HepG2 (cell line): Measurements from ENCODE around the gene PAK6. TPM values are rescaled to one million over a fixed set of nuclear protein-coding genes. Genes with fewer than 3 reads are reported as not detected.

Source experiments
- DNMT3B ChIP-seq: conservative IDR thresholded peaks from 2 replicates; pipeline ENCODE4 v1.6.1; 2016; ENCODE audit warnings: missing biosample characterization, control low read depth
- FOSL2 ChIP-seq: sonication (generic); formaldehyde crosslinking; IDR thresholded peaks from 2 replicates; pipeline ENCODE4 v1.4.0; 2020; ENCODE audit warnings: missing genetic modification reagents
- NR2F2 ChIP-seq: IDR thresholded peaks from 2 replicates; pipeline ENCODE4 v1.6.1; 2012; ENCODE audit warnings: low read depth, inconsistent platforms, borderline replicate concordance
- SMAD9 ChIP-seq: sonication (generic); formaldehyde crosslinking; IDR thresholded peaks from 2 replicates; pipeline ENCODE4 v1.5.1; 2020; ENCODE audit warnings: mild to moderate bottlenecking, missing genetic modification reagents
- SMC3 ChIP-seq: IDR thresholded peaks from 2 replicates; pipeline ENCODE4 v1.6.1; 2011; ENCODE audit warnings: low read length, improper control_type of control experiment
- TCF7L2 ChIP-seq: IDR thresholded peaks from 2 replicates; pipeline ENCODE4 v1.6.1; 2011; ENCODE audit warnings: mild to moderate bottlenecking, low read depth, low read length, moderate library complexity
- ZBTB1 ChIP-seq: sonication (generic); formaldehyde crosslinking; IDR thresholded peaks from 2 replicates; pipeline ENCODE4 v1.4.0; 2020; ENCODE audit warnings: missing genetic modification reagents, borderline replicate concordance
- ZBTB7B ChIP-seq: sonication (generic); formaldehyde crosslinking; IDR thresholded peaks from 2 replicates; pipeline ENCODE4 v1.4.0; 2020; ENCODE audit warnings: missing genetic modification reagents
- ZFY ChIP-seq: sonication (generic); formaldehyde crosslinking; IDR thresholded peaks from 2 replicates; pipeline ENCODE4 v1.4.0; 2020; ENCODE audit warnings: missing genetic modification reagents
- ZNF124 ChIP-seq: sonication (generic); formaldehyde crosslinking; IDR thresholded peaks from 2 replicates; pipeline ENCODE4 v1.4.0; 2020; ENCODE audit warnings: missing genetic modification reagents
- ZNF136 ChIP-seq: sonication (generic); formaldehyde crosslinking; IDR thresholded peaks from 2 replicates; pipeline ENCODE4 v1.8.1; 2022; ENCODE audit warnings: low read depth, mild to moderate bottlenecking, moderate library complexity, missing genetic modification reagents
- ZNF225 ChIP-seq: sonication (generic); formaldehyde crosslinking; IDR thresholded peaks from 2 replicates; pipeline ENCODE4 v1.4.0; 2020; ENCODE audit warnings: mild to moderate bottlenecking, missing genetic modification reagents
- ZNF607 ChIP-seq: sonication (generic); formaldehyde crosslinking; IDR thresholded peaks from 2 replicates; pipeline ENCODE4 v1.5.1; 2020; ENCODE audit warnings: missing genetic modification reagents, mild to moderate bottlenecking, borderline replicate concordance
- ZNF672 ChIP-seq: sonication (generic); formaldehyde crosslinking; IDR thresholded peaks from 2 replicates; pipeline ENCODE4 v1.8.1; 2022; ENCODE audit warnings: missing genetic modification reagents
- ZNF788 ChIP-seq: sonication (generic); formaldehyde crosslinking; IDR thresholded peaks from 2 replicates; pipeline ENCODE4 v1.5.0; 2020; ENCODE audit warnings: mild to moderate bottlenecking, missing genetic modification reagents, borderline replicate concordance
- ZSCAN9 ChIP-seq: IDR thresholded peaks from 2 replicates; pipeline ENCODE4 v1.6.1; 2016; ENCODE audit warnings: borderline replicate concordance
- polyA plus RNA-seq, 8 experiments: library from polyadenylated mRNA; depleted of rRNA in 3 of 8; stranded (reverse) in 7 of 8; unstranded in 1 of 8; fragments of >200 nt; fragmentation: Illumina TruSeq in 4 of 8; extraction: Trizol in 4 of 8; gene quantifications; 2 replicates each; pipeline versions ENCODE4 v1.2.1 to v1.2.3, GENCODE V29; 2011 to 2016; ENCODE audit warnings: low read depth in 4 of 8, missing spikeins in 1 of 8, mixed read lengths in 1 of 8; ENCODE audit not compliant: insufficient read depth in 1 of 8
- total RNA-seq, 5 experiments: library from RNA; depleted of rRNA; stranded (reverse); fragments of >200 nt; fragmentation: Illumina TruSeq; extraction: Trizol; gene quantifications; 2 replicates each; pipeline ENCODE4 v1.2.3, GENCODE V29; 2016; ENCODE audit warnings: low read depth in 1 of 5
- TF ChIP-seq, protein P1 (sequence below): sonication (generic); formaldehyde crosslinking; IDR thresholded peaks from 2 replicates; pipeline ENCODE4; 2020; ENCODE audit warnings: missing genetic modification reagents, mild to moderate bottlenecking, borderline replicate concordance
- TF ChIP-seq, protein P2 (sequence below): sonication (generic); formaldehyde crosslinking; IDR thresholded peaks from 2 replicates; pipeline ENCODE4 v1.8.1; 2022; ENCODE audit warnings: low read depth, mild to moderate bottlenecking, missing genetic modification reagents
- TF ChIP-seq, protein P3 (sequence below), 2 experiments: sonication (generic) in 1 of 2; formaldehyde crosslinking in 1 of 2; IDR thresholded peaks; 2 replicates each; pipeline versions ENCODE4 v1.4.0 to v1.6.1; 2016 to 2020; ENCODE audit warnings: borderline replicate concordance in 1 of 2, low read depth in 1 of 2, mild to moderate bottlenecking in 1 of 2, missing genetic modification reagents in 1 of 2

Gene PAK6
- total and polyA plus RNA-seq, 2 of the 13 experiments (the other 11 are each of a cell fraction or from before 2014, with no cell fraction given): 0.07 TPM; not detected in 1

DNA sequence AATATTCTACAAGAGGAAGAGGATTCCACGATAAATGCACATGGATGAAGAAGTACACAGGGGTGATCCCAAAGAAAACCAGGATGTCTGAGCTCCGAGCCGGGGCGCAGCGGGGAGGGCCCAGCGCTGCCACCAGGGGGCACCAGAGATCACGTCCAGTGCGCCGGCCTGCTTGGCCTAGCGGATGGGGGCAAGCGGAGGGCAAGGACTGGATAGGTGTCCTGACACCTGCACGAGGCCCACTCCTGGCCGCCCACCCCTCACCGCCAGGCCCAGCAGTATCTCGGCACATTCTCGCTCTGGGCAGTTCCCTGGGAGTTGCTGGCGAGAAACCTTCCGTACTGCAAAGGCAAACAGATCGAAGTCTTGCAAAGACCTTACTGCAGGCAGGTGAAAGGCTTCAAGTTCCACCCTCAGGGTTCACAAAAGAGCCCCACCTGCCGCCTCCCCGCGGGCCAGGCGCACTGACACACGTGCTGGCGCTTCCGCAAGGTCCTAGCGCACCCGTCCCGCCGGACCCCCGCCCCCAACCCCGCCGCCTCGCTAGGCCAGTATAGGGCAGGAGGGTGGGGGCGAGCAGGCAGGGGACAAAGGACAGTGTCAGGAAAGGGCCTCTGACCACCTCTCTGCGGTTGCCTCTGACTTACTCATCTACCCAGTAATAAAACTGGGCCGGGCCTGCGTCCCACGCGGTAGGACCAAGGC, 40.7 kb downstream of the PAK6 start (continued):
- TF ChIP-seq DNMT3B (CRISPR knock-in tag) (no peak), ZNF136 (CRISPR knock-in tag) (no peak), ZNF124 (no peak), ZNF225 (CRISPR knock-in tag) (no peak), ZBTB1 (CRISPR knock-in tag) (no peak), ZFY (peak; percentile 60), NR2F2 (no peak), TCF7L2 (no peak), FOSL2 (CRISPR knock-in tag) (0 out of 2 replicates have a peak, but pooled peaks have one; percentile 11), ZBTB7B (CRISPR knock-in tag) (no peak), ZNF788 (CRISPR knock-in tag) (peak; percentile 55; the same call in 1 of the 2 replicates), ZNF607 (no peak), ZNF672 (CRISPR knock-in tag) (no peak), SMC3 (no peak), ZSCAN9 (no peak), SMAD9 (no peak)
- TF ChIP-seq, protein P1, sequence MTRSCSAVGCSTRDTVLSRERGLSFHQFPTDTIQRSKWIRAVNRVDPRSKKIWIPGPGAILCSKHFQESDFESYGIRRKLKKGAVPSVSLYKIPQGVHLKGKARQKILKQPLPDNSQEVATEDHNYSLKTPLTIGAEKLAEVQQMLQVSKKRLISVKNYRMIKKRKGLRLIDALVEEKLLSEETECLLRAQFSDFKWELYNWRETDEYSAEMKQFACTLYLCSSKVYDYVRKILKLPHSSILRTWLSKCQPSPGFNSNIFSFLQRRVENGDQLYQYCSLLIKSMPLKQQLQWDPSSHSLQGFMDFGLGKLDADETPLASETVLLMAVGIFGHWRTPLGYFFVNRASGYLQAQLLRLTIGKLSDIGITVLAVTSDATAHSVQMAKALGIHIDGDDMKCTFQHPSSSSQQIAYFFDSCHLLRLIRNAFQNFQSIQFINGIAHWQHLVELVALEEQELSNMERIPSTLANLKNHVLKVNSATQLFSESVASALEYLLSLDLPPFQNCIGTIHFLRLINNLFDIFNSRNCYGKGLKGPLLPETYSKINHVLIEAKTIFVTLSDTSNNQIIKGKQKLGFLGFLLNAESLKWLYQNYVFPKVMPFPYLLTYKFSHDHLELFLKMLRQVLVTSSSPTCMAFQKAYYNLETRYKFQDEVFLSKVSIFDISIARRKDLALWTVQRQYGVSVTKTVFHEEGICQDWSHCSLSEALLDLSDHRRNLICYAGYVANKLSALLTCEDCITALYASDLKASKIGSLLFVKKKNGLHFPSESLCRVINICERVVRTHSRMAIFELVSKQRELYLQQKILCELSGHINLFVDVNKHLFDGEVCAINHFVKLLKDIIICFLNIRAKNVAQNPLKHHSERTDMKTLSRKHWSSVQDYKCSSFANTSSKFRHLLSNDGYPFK: peak; percentile 45; the same call in 1 of the 2 replicates
- TF ChIP-seq, protein P2, sequence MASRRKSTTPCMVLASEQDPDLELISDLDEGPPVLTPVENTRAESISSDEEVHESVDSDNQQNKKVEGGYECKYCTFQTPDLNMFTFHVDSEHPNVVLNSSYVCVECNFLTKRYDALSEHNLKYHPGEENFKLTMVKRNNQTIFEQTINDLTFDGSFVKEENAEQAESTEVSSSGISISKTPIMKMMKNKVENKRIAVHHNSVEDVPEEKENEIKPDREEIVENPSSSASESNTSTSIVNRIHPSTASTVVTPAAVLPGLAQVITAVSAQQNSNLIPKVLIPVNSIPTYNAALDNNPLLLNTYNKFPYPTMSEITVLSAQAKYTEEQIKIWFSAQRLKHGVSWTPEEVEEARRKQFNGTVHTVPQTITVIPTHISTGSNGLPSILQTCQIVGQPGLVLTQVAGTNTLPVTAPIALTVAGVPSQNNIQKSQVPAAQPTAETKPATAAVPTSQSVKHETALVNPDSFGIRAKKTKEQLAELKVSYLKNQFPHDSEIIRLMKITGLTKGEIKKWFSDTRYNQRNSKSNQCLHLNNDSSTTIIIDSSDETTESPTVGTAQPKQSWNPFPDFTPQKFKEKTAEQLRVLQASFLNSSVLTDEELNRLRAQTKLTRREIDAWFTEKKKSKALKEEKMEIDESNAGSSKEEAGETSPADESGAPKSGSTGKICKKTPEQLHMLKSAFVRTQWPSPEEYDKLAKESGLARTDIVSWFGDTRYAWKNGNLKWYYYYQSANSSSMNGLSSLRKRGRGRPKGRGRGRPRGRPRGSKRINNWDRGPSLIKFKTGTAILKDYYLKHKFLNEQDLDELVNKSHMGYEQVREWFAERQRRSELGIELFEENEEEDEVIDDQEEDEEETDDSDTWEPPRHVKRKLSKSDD: no peak
- TF ChIP-seq, protein P3, sequence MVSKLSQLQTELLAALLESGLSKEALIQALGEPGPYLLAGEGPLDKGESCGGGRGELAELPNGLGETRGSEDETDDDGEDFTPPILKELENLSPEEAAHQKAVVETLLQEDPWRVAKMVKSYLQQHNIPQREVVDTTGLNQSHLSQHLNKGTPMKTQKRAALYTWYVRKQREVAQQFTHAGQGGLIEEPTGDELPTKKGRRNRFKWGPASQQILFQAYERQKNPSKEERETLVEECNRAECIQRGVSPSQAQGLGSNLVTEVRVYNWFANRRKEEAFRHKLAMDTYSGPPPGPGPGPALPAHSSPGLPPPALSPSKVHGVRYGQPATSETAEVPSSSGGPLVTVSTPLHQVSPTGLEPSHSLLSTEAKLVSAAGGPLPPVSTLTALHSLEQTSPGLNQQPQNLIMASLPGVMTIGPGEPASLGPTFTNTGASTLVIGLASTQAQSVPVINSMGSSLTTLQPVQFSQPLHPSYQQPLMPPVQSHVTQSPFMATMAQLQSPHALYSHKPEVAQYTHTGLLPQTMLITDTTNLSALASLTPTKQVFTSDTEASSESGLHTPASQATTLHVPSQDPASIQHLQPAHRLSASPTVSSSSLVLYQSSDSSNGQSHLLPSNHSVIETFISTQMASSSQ (IDR thresholded peaks at IDR 0.05; ENCODE audit: low read depth): no peak
- TF ChIP-seq, protein P3 (CRISPR knock-in tag; IDR thresholded peaks at IDR 0.05; ENCODE audit: borderline replicate concordance): no peak
